Measurements from ENCODE around the gene CNTROB.

Gene CNTROB

GRCh38 chr17:7911116-7911515, 20.9 kb upstream of the CNTROB start:
- DNase-seq (ENCODE audit: low read depth): no peak
- TF ChIP-seq CTCF (conservative IDR thresholded peaks at IDR 0.05; ENCODE audit: low read length): no peak
- no peak overlapping the region for H3K4me3 ChIP-seq (ENCODE audit: low read length)

GRCh38 chr17:7912927-7913524, 19.0 kb upstream of the CNTROB start:
- no peak overlapping the region for H3K4me3 ChIP-seq (ENCODE audit: low read length)
- peak; percentile 92 for TF ChIP-seq CTCF (conservative IDR thresholded peaks at IDR 0.05; ENCODE audit: low read length)
- DNase-seq (ENCODE audit: low read depth): peak; percentile 82

- TF ChIP-seq CTCF (conservative IDR thresholded peaks at IDR 0.05; ENCODE audit: low read length): no peak
- peak overlapping the region; percentile 71 for H3K4me3 ChIP-seq (ENCODE audit: low read length)
- DNase-seq (ENCODE audit: low read depth): peak; percentile 42
These were observed 16.8 kb upstream of the CNTROB start for GRCh38 chr17:7915179-7915610.

GRCh38 chr17:7915611-7916384, 16.2 kb upstream of the CNTROB start, which contains the start of gene RNF227:
Gene RNF227, minus strand, starts transcription at chr17:7916289. Its CDS starts 94 bp downstream, at chr17:7916195.
- peak within 1 kb of the TSS; percentile 71 for H3K4me3 ChIP-seq (ENCODE audit: low read length)
- TF ChIP-seq CTCF (conservative IDR thresholded peaks at IDR 0.05; ENCODE audit: low read length): no peak
- DNase-seq (ENCODE audit: low read depth): peak; percentile 93

- DNase-seq (ENCODE audit: low read depth): no peak
- no peak for TF ChIP-seq CTCF (conservative IDR thresholded peaks at IDR 0.05; ENCODE audit: low read length)
- H3K4me3 ChIP-seq (ENCODE audit: low read length): peak overlapping the region; percentile 60
These were observed 15.7 kb upstream of the CNTROB start for GRCh38 chr17:7916385-7916682.

GRCh38 chr17:7916808-7917207, 15.2 kb upstream of the CNTROB start:
- DNase-seq (ENCODE audit: low read depth): peak; percentile 59
- no peak overlapping the region for H3K4me3 ChIP-seq (ENCODE audit: low read length)
- TF ChIP-seq CTCF (conservative IDR thresholded peaks at IDR 0.05; ENCODE audit: low read length): no peak

GRCh38 chr17:7922269-7922844, 9.6 kb upstream of the CNTROB start:
- H3K4me3 ChIP-seq (ENCODE audit: low read length): peak overlapping the region; percentile 60
- TF ChIP-seq CTCF (conservative IDR thresholded peaks at IDR 0.05; ENCODE audit: low read length): no peak
- DNase-seq (ENCODE audit: low read depth): no peak

Data from AG10803 (cell line).